ENCODE results near the gene NCKAP1.

DNA sequence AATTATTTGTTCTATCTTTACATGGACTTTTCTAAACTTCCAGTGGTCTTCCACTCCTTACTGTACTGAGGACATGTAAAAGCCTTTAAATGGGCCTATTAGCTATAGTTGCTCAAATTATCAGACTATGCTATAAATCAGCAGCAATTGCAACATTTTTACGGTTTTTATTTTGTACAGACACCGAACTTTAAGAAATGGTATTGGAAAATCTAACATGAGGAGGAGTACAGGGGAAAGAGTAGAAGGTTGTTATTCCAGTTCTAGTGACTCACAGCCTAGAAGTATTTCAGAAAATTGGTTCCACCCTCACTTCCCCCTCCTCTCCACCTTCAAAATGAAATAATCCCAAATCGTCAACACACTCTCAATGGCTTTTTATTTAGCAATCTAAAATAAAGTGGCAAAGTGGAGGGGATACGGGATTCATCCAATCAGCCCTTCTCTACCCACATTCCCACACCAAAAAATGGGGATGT lies 1.1 kb downstream of the NCKAP1 start:
- TF ChIP-seq, protein P1, sequence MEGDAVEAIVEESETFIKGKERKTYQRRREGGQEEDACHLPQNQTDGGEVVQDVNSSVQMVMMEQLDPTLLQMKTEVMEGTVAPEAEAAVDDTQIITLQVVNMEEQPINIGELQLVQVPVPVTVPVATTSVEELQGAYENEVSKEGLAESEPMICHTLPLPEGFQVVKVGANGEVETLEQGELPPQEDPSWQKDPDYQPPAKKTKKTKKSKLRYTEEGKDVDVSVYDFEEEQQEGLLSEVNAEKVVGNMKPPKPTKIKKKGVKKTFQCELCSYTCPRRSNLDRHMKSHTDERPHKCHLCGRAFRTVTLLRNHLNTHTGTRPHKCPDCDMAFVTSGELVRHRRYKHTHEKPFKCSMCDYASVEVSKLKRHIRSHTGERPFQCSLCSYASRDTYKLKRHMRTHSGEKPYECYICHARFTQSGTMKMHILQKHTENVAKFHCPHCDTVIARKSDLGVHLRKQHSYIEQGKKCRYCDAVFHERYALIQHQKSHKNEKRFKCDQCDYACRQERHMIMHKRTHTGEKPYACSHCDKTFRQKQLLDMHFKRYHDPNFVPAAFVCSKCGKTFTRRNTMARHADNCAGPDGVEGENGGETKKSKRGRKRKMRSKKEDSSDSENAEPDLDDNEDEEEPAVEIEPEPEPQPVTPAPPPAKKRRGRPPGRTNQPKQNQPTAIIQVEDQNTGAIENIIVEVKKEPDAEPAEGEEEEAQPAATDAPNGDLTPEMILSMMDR (IDR thresholded peaks at IDR 0.05; ENCODE audit: poor library complexity) = no peak
- no peak for TF ChIP-seq EZH2phosphoT487 (IDR thresholded peaks at IDR 0.05; ENCODE audit: low read depth, severe bottlenecking, unreplicated experiment)
